HCT116 (cell line): ENCODE results near the gene SEC16B. TPM values are rescaled to one million over a fixed set of nuclear protein-coding genes. Genes with fewer than 3 reads are reported as not detected.

Experiments used
- ATAC-seq: fragments of 200-7000 bp; cut with Tn5 transposase; 2 replicates; pipeline ENCODE4 v1.9.1; 2020; ENCODE audit warnings: mild to moderate bottlenecking, moderate library complexity
- BruUV-seq: library from RNA; stranded (reverse); fragments of 400-500 nt; replicated peaks from 2 replicates; lab custom pipeline; 2021; lab: Mats Ljungman, UMichigan
- CTCF ChIA-PET: fragments of 300-600 bp; sonication (Branson Sonifier 250); formaldehyde crosslinking; loops from one replicate; lab custom pipeline; 2021; ENCODE audit warnings: antibody characterized with exemption; lab: Charles Lee
- POLR2A ChIA-PET: fragments of 300-600, 350-600 bp; sonication (Branson Sonifier 250); formaldehyde crosslinking; loops from one replicate; lab custom pipeline; 2021; ENCODE audit warnings: antibody characterized with exemption; lab: Charles Lee
- RAD21 ChIA-PET, 2 experiments: fragments of 300-600 bp; sonication (Branson Sonifier 250); formaldehyde crosslinking; loops; one replicate each; lab custom pipeline; 2023; ENCODE audit warnings: low total read pairs in 2 of 2; ENCODE audit not compliant: uncharacterized antibody in 2 of 2, unreplicated experiment in 2 of 2, low non-redundant PET in 1 of 2; lab: Charles Lee
- DNase-seq: peaks from one replicate; pipeline ENCODE4 v3.0.0-alpha.2; 2010; ENCODE audit warnings: low read depth, low spot score
- H2AFZ ChIP-seq: fragments of 200-600 bp; shearing (Covaris generic), sonication (generic); 2 replicates; pipeline ENCODE4 v1.6.1; 2017; ENCODE audit warnings: low read depth, mixed run types, mixed read lengths, antibody characterized with exemption, low read length; ENCODE audit not compliant: poor library complexity, severe bottlenecking
- H3K27ac ChIP-seq: 2 replicates; pipeline ENCODE4 v1.5.1; 2012; ENCODE audit warnings: low read depth, low read length
- H3K27me3 ChIP-seq: fragments of 200-600 bp; sonication (generic); 2 replicates; pipeline ENCODE4 v1.6.1; 2016; ENCODE audit warnings: mixed run types, low read length, mixed read lengths; ENCODE audit not compliant: insufficient read depth
- H3K36me3 ChIP-seq, 2 experiments: fragments of 200-500 bp in 1 of 2; fragments of 200-600 bp in 1 of 2; sonication (Bioruptor generic) in 1 of 2; sonication (generic) in 1 of 2; 2 replicates each; pipeline versions ENCODE4 v1.5.1 to v1.6.1; 2014 to 2016; ENCODE audit warnings: low read length in 2 of 2, inconsistent platforms in 1 of 2, mixed read lengths in 1 of 2, mixed run types in 1 of 2; ENCODE audit not compliant: insufficient read depth in 2 of 2, control insufficient read depth in 1 of 2
- H3K4me1 ChIP-seq, 2 experiments: fragments of 200-600 bp in 1 of 2; sonication (generic) in 1 of 2; 2 replicates each; pipeline versions ENCODE4 v1.5.1 to v1.6.1; 2012 to 2017; ENCODE audit warnings: low read length in 2 of 2, inconsistent platforms in 1 of 2, mild to moderate bottlenecking in 1 of 2, mixed read lengths in 1 of 2, mixed run types in 1 of 2, moderate library complexity in 1 of 2; ENCODE audit not compliant: insufficient read depth in 2 of 2, control insufficient read depth in 1 of 2
- H3K4me2 ChIP-seq: fragments of 200-600 bp; sonication (generic); 2 replicates; pipeline ENCODE4 v1.6.1; 2017; ENCODE audit warnings: mixed run types, low read length, mixed read lengths
- H3K4me3 ChIP-seq, 2 experiments: fragments of 200-600 bp in 1 of 2; sonication (generic) in 1 of 2; replicated peaks in 1 of 2; 2 replicates each; pipeline ENCODE4 v1.5.1; 2011 to 2016; ENCODE audit warnings: low read length in 2 of 2, control low read depth in 1 of 2, low read depth in 1 of 2, mild to moderate bottlenecking in 1 of 2, mixed read lengths in 1 of 2, mixed run types in 1 of 2
- H3K79me2 ChIP-seq: fragments of 200-600 bp; sonication (generic); 2 replicates; pipeline ENCODE4 v1.6.1; 2017; ENCODE audit warnings: mild to moderate bottlenecking, mixed run types, low read length, moderate library complexity, mixed read lengths; ENCODE audit not compliant: insufficient read depth
- H3K9ac ChIP-seq: fragments of 200-600 bp; sonication (generic); 2 replicates; pipeline ENCODE4 v1.6.1; 2016; ENCODE audit warnings: low read length, mixed read lengths
- H3K9me2 ChIP-seq: fragments of 200-600 bp; sonication (generic), shearing (Covaris generic); 2 replicates; pipeline ENCODE4 v1.6.1; 2017; ENCODE audit warnings: mixed run types, mild to moderate bottlenecking, moderate library complexity; ENCODE audit not compliant: insufficient read depth
- H3K9me3 ChIP-seq, 2 experiments: fragments of 200-500 bp in 1 of 2; fragments of 200-600 bp in 1 of 2; sonication (Bioruptor generic) in 1 of 2; sonication (generic) in 1 of 2; 2 replicates each; pipeline ENCODE4 v1.6.1; 2014 to 2017; ENCODE audit warnings: low read length in 2 of 2, mixed read lengths in 2 of 2, inconsistent platforms in 1 of 2, low read depth in 1 of 2, mild to moderate bottlenecking in 1 of 2, mixed run types in 1 of 2, moderate library complexity in 1 of 2; ENCODE audit not compliant: control insufficient read depth in 1 of 2, insufficient read depth in 1 of 2
- H4K20me1 ChIP-seq: fragments of 200-600 bp; sonication (generic), shearing (Covaris generic); 2 replicates; pipeline ENCODE4 v1.6.1; 2017; ENCODE audit warnings: mixed run types, mild to moderate bottlenecking, moderate library complexity; ENCODE audit not compliant: insufficient read depth
- CBX3 ChIP-seq: IDR thresholded peaks from 2 replicates; pipeline ENCODE4 v1.6.1; 2012; ENCODE audit warnings: low read depth
- CEBPB ChIP-seq: IDR thresholded peaks from 2 replicates; pipeline ENCODE4 v1.6.1; 2012; ENCODE audit warnings: low read depth
- ELF1 ChIP-seq: IDR thresholded peaks from 2 replicates; pipeline ENCODE4 v1.6.1; 2012; ENCODE audit warnings: low read depth, borderline replicate concordance
- EZH2 ChIP-seq: fragments of 200-600 bp; sonication (generic); IDR thresholded peaks from 2 replicates; pipeline ENCODE4 v1.6.1; 2017; ENCODE audit warnings: antibody characterized with exemption, mixed run types
- POLR2A ChIP-seq: IDR thresholded peaks from 2 replicates; pipeline ENCODE4 v1.7.0; 2011; ENCODE audit warnings: borderline replicate concordance; ENCODE audit not compliant: insufficient read depth, insufficient read length; ENCODE audit errors: extremely low read depth
- POLR2AphosphoS5 ChIP-seq: IDR thresholded peaks from 2 replicates; pipeline ENCODE4 v1.6.1; 2011; ENCODE audit warnings: mild to moderate bottlenecking, low read depth, low read length, moderate library complexity
- RAD21 ChIP-seq: IDR thresholded peaks from 2 replicates; pipeline ENCODE4 v1.6.1; 2012; ENCODE audit warnings: low read depth, mild to moderate bottlenecking
- SIN3A ChIP-seq: IDR thresholded peaks from 2 replicates; pipeline ENCODE4 v1.6.1; 2012; ENCODE audit warnings: low read depth
- SP1 ChIP-seq: IDR thresholded peaks from 2 replicates; pipeline ENCODE4 v1.6.1; 2012; ENCODE audit warnings: low read depth
- TCF7L2 ChIP-seq: IDR thresholded peaks from 2 replicates; pipeline ENCODE4 v1.7.0; 2011; ENCODE audit warnings: borderline replicate concordance, inconsistent platforms; ENCODE audit not compliant: insufficient read depth, insufficient read length; ENCODE audit errors: extremely low read depth
- ZFX ChIP-seq: fragments of 450-650 bp; IDR thresholded peaks from 2 replicates; pipeline ENCODE4 v1.6.1; 2017
- intact Hi-C: fragments of 100-400 bp; cut with micrococcal nuclease; formaldehyde crosslinking; loops from 2 replicates; pipeline ENCODE4 v1.10.0; 2022
- total RNA-seq: library from RNA; stranded (reverse); gene quantifications from one replicate; pipeline ENCODE4 v1.2.1, GENCODE V29; 2021; ENCODE audit not compliant: unreplicated experiment
- TF ChIP-seq, protein P1 (sequence below), 3 experiments: fragments of 200-600 bp in 1 of 3; sonication (generic) in 1 of 3; IDR thresholded peaks in 2 of 3; conservative IDR thresholded peaks in 1 of 3; 2 replicates each; pipeline ENCODE4 v1.5.1; 2012 to 2017; ENCODE audit warnings: low read depth in 2 of 3, low read length in 2 of 3, antibody characterized with exemption in 1 of 3, borderline replicate concordance in 1 of 3, control low read depth in 1 of 3, mild to moderate bottlenecking in 1 of 3, mixed read lengths in 1 of 3, mixed run types in 1 of 3, moderate library complexity in 1 of 3; ENCODE audit not compliant: insufficient read depth in 1 of 3
- TF ChIP-seq, protein P2 (sequence below): IDR thresholded peaks from 2 replicates; pipeline ENCODE4 v1.6.1; 2012
- TF ChIP-seq, protein P3 (sequence below): IDR thresholded peaks from 2 replicates; pipeline ENCODE4 v1.6.1; 2011; ENCODE audit warnings: mild to moderate bottlenecking, low read length, moderate library complexity; ENCODE audit not compliant: insufficient replicate concordance; ENCODE audit errors: extremely low read depth
- TF ChIP-seq, protein P4 (sequence below): IDR thresholded peaks from 2 replicates; pipeline ENCODE4 v1.6.1; 2012

Gene SEC16B
- total RNA-seq, 1 experiment from 2014 or later: 1.2 TPM

DNA sequence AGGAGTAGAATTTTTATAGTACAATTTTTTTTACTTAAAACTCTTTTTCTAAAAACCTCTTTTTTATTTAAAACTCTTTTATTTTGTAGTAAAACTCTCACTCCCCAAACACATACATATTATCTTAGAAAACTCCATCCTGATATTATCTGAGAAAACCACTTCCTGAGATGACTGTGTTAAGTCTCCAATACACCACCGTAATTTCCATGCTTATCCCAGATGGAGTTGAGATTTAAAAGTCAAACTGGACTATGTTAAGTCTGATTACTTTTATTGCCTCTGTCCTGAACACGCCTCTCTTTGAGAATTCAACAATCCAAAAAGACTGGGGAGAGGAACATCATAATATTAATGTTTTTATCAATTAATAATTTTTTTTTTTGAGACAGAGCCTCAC is 3.7 kb downstream of the SEC16B start (continued):
- TF ChIP-seq, protein P1, sequence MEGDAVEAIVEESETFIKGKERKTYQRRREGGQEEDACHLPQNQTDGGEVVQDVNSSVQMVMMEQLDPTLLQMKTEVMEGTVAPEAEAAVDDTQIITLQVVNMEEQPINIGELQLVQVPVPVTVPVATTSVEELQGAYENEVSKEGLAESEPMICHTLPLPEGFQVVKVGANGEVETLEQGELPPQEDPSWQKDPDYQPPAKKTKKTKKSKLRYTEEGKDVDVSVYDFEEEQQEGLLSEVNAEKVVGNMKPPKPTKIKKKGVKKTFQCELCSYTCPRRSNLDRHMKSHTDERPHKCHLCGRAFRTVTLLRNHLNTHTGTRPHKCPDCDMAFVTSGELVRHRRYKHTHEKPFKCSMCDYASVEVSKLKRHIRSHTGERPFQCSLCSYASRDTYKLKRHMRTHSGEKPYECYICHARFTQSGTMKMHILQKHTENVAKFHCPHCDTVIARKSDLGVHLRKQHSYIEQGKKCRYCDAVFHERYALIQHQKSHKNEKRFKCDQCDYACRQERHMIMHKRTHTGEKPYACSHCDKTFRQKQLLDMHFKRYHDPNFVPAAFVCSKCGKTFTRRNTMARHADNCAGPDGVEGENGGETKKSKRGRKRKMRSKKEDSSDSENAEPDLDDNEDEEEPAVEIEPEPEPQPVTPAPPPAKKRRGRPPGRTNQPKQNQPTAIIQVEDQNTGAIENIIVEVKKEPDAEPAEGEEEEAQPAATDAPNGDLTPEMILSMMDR (IDR thresholded peaks at IDR 0.05 in 2 of 3, conservative IDR thresholded peaks at IDR 0.05 in 1 of 3; ENCODE audit: borderline replicate concordance in 1 of 3, insufficient read depth in 1 of 3, low read depth in 2 of 3, low read length in 2 of 3): no peak
- TF ChIP-seq, all 23 proteins: peak for 0

DNA sequence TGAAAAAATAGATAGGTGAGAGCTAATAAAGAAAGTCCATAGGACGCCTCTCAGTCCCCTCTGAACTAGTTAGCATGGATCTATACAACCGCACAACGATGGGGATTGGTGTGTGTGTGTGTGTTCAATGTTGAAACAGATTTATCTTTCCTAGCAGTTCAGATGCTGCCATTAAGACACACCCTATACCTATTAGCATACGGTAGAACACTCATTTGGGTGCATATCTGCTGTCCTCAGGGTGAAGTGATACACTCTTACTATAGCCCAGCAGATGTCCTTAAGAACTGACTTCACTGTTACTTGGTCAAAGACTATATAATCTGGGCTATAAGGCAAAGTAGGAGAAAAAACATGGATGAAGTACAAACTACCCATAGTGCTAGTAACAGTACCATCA is 4.6 kb downstream of the SEC16B start:
- no peaks in the 10 kb centered on the region for H3K9me3 ChIP-seq
- H4K20me1 ChIP-seq: no peaks in the 10 kb centered on the region
- H3K27ac ChIP-seq: no peak overlapping the region
- no peak overlapping the region for H2AFZ ChIP-seq
- no peaks in the 10 kb centered on the region for H3K27me3 ChIP-seq
- POLR2A ChIA-PET: no interaction called here
- H3K36me3 ChIP-seq: no peaks in the 10 kb centered on the region
- no peaks in the 10 kb centered on the region for H3K9me2 ChIP-seq
- DNase-seq: no peak
- no peak overlapping the region for H3K4me2 ChIP-seq
- H3K4me3 ChIP-seq: no peak overlapping the region
- no peaks in the 10 kb centered on the region for H3K4me1 ChIP-seq
- H3K9ac ChIP-seq: no peak overlapping the region
- no peak for ATAC-seq
- RAD21 ChIA-PET: no interaction called here
- intact Hi-C loops: no loop called here
- CTCF ChIA-PET: no interaction called here
- BruUV-seq: no TSS peak
- no peaks in the 10 kb centered on the region for H3K79me2 ChIP-seq
- TF ChIP-seq RAD21 (no peak), TCF7L2 (no peak), CEBPB (no peak), CBX3 (no peak), SIN3A (no peak), SP1 (no peak), ZFX (no peak), EZH2 (no peak), POLR2A (no peak), ELF1 (no peak), POLR2AphosphoS5 (no peak)
- TF ChIP-seq, protein P2, sequence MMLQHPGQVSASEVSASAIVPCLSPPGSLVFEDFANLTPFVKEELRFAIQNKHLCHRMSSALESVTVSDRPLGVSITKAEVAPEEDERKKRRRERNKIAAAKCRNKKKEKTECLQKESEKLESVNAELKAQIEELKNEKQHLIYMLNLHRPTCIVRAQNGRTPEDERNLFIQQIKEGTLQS: no peak
- TF ChIP-seq, protein P3, sequence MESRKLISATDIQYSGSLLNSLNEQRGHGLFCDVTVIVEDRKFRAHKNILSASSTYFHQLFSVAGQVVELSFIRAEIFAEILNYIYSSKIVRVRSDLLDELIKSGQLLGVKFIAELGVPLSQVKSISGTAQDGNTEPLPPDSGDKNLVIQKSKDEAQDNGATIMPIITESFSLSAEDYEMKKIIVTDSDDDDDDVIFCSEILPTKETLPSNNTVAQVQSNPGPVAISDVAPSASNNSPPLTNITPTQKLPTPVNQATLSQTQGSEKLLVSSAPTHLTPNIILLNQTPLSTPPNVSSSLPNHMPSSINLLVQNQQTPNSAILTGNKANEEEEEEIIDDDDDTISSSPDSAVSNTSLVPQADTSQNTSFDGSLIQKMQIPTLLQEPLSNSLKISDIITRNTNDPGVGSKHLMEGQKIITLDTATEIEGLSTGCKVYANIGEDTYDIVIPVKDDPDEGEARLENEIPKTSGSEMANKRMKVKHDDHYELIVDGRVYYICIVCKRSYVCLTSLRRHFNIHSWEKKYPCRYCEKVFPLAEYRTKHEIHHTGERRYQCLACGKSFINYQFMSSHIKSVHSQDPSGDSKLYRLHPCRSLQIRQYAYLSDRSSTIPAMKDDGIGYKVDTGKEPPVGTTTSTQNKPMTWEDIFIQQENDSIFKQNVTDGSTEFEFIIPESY: no peak
- TF ChIP-seq, protein P1 (IDR thresholded peaks at IDR 0.05 in 2 of 3, conservative IDR thresholded peaks at IDR 0.05 in 1 of 3; ENCODE audit: borderline replicate concordance in 1 of 3, insufficient read depth in 1 of 3, low read depth in 2 of 3, low read length in 2 of 3): no peak
- TF ChIP-seq, protein P4, sequence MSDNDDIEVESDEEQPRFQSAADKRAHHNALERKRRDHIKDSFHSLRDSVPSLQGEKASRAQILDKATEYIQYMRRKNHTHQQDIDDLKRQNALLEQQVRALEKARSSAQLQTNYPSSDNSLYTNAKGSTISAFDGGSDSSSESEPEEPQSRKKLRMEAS: no peak
